Trophoblast cell (in vitro differentiated cells and primary cell): ENCODE measurements around the gene P3H1.

ENCODE experiments used
- DNase-seq, 2 donors: peaks; one replicate each; pipeline ENCODE4 v3.0.0-alpha.2; 2016
- H2AFZ ChIP-seq: 2 replicates; pipeline ENCODE4 v1.6.1; 2013; ENCODE audit warnings: low read length, moderate library complexity, mild to moderate bottlenecking; ENCODE audit not compliant: insufficient read depth, poor library complexity
- H2AK5ac ChIP-seq: 2 replicates; pipeline ENCODE4 v1.6.1; 2013; ENCODE audit warnings: mild to moderate bottlenecking, low read length
- H2BK120ac ChIP-seq: 2 replicates; pipeline ENCODE4 v1.6.1; 2013; ENCODE audit warnings: low read length, mild to moderate bottlenecking, moderate library complexity; ENCODE audit not compliant: insufficient read depth, poor library complexity
- H2BK12ac ChIP-seq: 2 replicates; pipeline ENCODE4 v1.6.1; 2013; ENCODE audit warnings: mild to moderate bottlenecking, low read length, moderate library complexity
- H2BK5ac ChIP-seq: 2 replicates; pipeline ENCODE4 v1.6.1; 2013; ENCODE audit warnings: low read length, low read depth, moderate library complexity, mild to moderate bottlenecking; ENCODE audit not compliant: poor library complexity
- H3K14ac ChIP-seq: 2 replicates; pipeline ENCODE4 v1.6.1; 2013; ENCODE audit warnings: mild to moderate bottlenecking, low read length
- H3K18ac ChIP-seq: 2 replicates; pipeline ENCODE4 v1.6.1; 2013; ENCODE audit warnings: mild to moderate bottlenecking, low read length
- H3K23ac ChIP-seq: 2 replicates; pipeline ENCODE4 v1.6.1; 2013; ENCODE audit warnings: low read length
- H3K27ac ChIP-seq: 2 replicates; pipeline ENCODE4 v1.5.1; 2013; ENCODE audit warnings: low read depth, mild to moderate bottlenecking, inconsistent platforms, low read length, moderate library complexity
- H3K27me3 ChIP-seq: 2 replicates; pipeline ENCODE4 v1.6.1; 2013; ENCODE audit warnings: inconsistent platforms, mild to moderate bottlenecking, low read length, moderate library complexity; ENCODE audit not compliant: insufficient read depth
- H3K36me3 ChIP-seq, 2 experiments: 1 replicate in 1 of 2; 2 replicates in 1 of 2; pipeline ENCODE4 v1.6.1; 2013; ENCODE audit warnings: low read length in 2 of 2, mild to moderate bottlenecking in 2 of 2, moderate library complexity in 1 of 2; ENCODE audit not compliant: insufficient read depth in 2 of 2, control insufficient read depth in 1 of 2
- H3K4ac ChIP-seq: 2 replicates; pipeline ENCODE4 v1.6.1; 2013; ENCODE audit warnings: low read depth, mild to moderate bottlenecking, low read length, moderate library complexity
- H3K4me1 ChIP-seq, 2 experiments: 1 replicate in 1 of 2; 2 replicates in 1 of 2; pipeline ENCODE4 v1.6.1; 2013; ENCODE audit warnings: low read length in 2 of 2, mild to moderate bottlenecking in 2 of 2, moderate library complexity in 1 of 2; ENCODE audit not compliant: insufficient read depth in 2 of 2, control insufficient read depth in 1 of 2
- H3K4me2 ChIP-seq: 2 replicates; pipeline ENCODE4 v1.6.1; 2013; ENCODE audit warnings: inconsistent platforms, mild to moderate bottlenecking, low read length, moderate library complexity
- H3K4me3 ChIP-seq: 2 replicates; pipeline ENCODE4 v1.5.1; 2013; ENCODE audit warnings: mild to moderate bottlenecking, low read depth, low read length, inconsistent platforms
- H3K79me1 ChIP-seq: one replicate; pipeline ENCODE4 v1.6.1; 2013; ENCODE audit warnings: low read length
- H3K79me2 ChIP-seq: 2 replicates; pipeline ENCODE4 v1.6.1; 2013; ENCODE audit warnings: low read length, mild to moderate bottlenecking; ENCODE audit not compliant: control insufficient read depth, insufficient read depth, poor library complexity
- H3K9ac ChIP-seq: 2 replicates; pipeline ENCODE4 v1.6.1; 2013; ENCODE audit warnings: mild to moderate bottlenecking, low read length
- H3K9me3 ChIP-seq: 2 replicates; pipeline ENCODE4 v1.6.1; 2013; ENCODE audit warnings: low read depth, mild to moderate bottlenecking, control low read depth, inconsistent platforms, low read length; ENCODE audit not compliant: insufficient read depth
- H4K12ac ChIP-seq: 2 replicates; pipeline ENCODE4 v1.6.1; 2013; ENCODE audit warnings: low read depth, mild to moderate bottlenecking, low read length, moderate library complexity
- H4K8ac ChIP-seq: 2 replicates; pipeline ENCODE4 v1.6.1; 2013; ENCODE audit warnings: low read depth, mild to moderate bottlenecking, low read length, moderate library complexity
- H4K91ac ChIP-seq: one replicate; pipeline ENCODE4 v1.6.1; 2013; ENCODE audit warnings: low read depth, mild to moderate bottlenecking, low read length, moderate library complexity
- WGBS: extraction: QIAGEN DNeasy Blood & Tissue Kit; methylation state at CpG from one replicate; pipeline ENCODE4 v1.1.7; 2013; ENCODE audit warnings: missing lambda C conversion rate; ENCODE audit not compliant: insufficient read length, insufficient coverage; ENCODE audit errors: extremely low coverage; 5-methylcytosine and 5-hydroxymethylcytosine counted together

The P3H1 gene

DNA sequence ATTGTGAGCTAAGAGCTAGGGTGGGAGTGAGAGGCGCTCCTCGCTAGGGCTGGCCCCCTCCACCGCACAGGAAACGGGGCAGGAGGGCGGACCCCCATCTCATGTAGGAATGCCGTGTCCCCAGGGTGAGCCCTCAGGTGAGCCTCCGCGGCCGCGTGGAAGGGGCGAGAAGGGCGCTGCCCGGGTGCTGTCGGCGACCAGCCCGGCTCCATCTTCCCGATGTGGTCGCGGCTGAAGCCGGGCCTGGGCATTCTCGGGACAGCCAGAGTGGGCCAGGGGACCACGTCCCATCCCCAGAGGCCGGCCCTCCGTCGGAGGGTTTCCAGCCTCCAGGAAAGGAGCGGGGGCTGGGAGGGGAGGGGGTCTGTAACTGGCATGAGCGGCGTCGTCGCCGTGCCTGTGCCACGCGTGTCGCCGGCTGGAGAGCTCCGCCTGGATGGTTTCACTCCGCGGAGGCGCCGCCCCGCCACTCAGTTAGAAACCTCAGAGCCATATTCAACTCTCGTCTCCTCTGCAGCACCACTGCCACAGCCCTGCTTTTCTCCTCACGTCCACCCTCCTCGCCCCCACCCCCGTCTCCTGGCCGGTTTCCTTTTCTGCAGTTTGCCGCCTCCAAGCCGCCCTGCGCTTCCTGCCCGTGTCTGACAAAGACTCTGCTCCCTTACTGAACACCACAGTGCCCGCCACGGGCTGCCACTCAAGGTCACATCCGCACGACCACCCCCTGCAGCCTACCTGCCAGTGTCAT is 18.3 kb upstream of the P3H1 start, which contains the start of gene TMEM269:
Gene TMEM269, plus strand, starts transcription at position 46 of the 748 bp plus-strand sequence. CDS start 4,903 bp downstream, outside the sequence.
- H3K23ac ChIP-seq: no peak within 1 kb of the TSS
- H3K14ac ChIP-seq: no peak within 1 kb of the TSS
- no CpG with 5 or more reads among the region's 54 CpGs for WGBS
- H2AFZ ChIP-seq: no peak within 1 kb of the TSS
- peak within 1 kb of the TSS; percentile 24 for H3K4me3 ChIP-seq
- no peak for DNase-seq
- H2BK12ac ChIP-seq: no peak within 1 kb of the TSS
- H2AK5ac ChIP-seq: no peak within 1 kb of the TSS
- no peak within 1 kb of the TSS for H3K9ac ChIP-seq
- no peak within 1 kb of the TSS for H3K4me2 ChIP-seq
- H3K4ac ChIP-seq: no peak within 1 kb of the TSS
- no peaks in the 10 kb centered on the region for H3K27me3 ChIP-seq
- no peaks in the 10 kb centered on the region for H3K4me1 ChIP-seq
- peaks cover 4 to 9% of the 10 kb centered on the region in 2 experiments for H3K36me3 ChIP-seq
- H2BK120ac ChIP-seq: no peak within 1 kb of the TSS
- H3K27ac ChIP-seq: no peak within 1 kb of the TSS
- H3K79me2 ChIP-seq: no peaks in the 10 kb centered on the region
- H3K9me3 ChIP-seq: peaks cover 2% of the 10 kb centered on the region
- no peaks in the 10 kb centered on the region for H3K79me1 ChIP-seq
- H4K12ac ChIP-seq: no peak within 1 kb of the TSS
- no peak within 1 kb of the TSS for H4K8ac ChIP-seq
- H3K18ac ChIP-seq: no peak within 1 kb of the TSS
- H2BK5ac ChIP-seq: no peak within 1 kb of the TSS
- no peak within 1 kb of the TSS for H4K91ac ChIP-seq

DNA sequence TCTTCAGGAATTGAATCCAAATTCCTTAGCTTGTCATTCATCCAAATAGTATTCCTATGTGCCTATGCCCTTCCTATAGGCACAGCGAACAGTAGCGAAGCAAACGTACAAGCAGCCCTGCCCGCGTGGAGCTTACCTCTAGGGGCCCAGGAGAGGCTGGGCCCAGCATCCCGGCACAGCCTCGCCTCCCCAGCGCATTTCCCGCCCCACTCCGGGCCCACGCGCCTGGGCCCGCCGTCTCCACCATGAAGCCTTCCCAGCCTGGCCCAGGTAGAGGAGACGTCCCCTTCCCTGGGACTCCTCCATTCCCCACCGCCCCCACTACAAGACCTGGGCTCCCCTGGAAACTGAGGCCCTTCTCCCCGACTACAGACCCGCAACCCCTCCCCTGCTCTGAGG is 17.7 kb upstream of the P3H1 start:
- Histone ChIP-seq H4K8ac (no peak overlapping the region), H4K12ac (no peak overlapping the region), H3K79me2 (no peaks in the 10 kb centered on the region), H2BK5ac (no peak overlapping the region), H3K18ac (no peak overlapping the region), H2BK120ac (no peak overlapping the region), H3K4me2 (no peak overlapping the region), H3K14ac (no peak overlapping the region), H2AK5ac (no peak overlapping the region), H2AFZ (no peak overlapping the region), H3K36me3 (peaks cover 4 to 9% of the 10 kb centered on the region in 2 experiments), H3K9me3 (peaks cover 2% of the 10 kb centered on the region), H3K4me1 (no peaks in the 10 kb centered on the region), H3K27ac (no peak overlapping the region), H4K91ac (no peak overlapping the region), H3K9ac (no peak overlapping the region), H3K79me1 (no peaks in the 10 kb centered on the region), H2BK12ac (no peak overlapping the region), H3K27me3 (no peaks in the 10 kb centered on the region), H3K4me3 (no peak overlapping the region), H3K23ac (no peak overlapping the region), H3K4ac (no peak overlapping the region)
- no peak for DNase-seq
- WGBS: no CpG with 5 or more reads among the region's 18 CpGs

DNA sequence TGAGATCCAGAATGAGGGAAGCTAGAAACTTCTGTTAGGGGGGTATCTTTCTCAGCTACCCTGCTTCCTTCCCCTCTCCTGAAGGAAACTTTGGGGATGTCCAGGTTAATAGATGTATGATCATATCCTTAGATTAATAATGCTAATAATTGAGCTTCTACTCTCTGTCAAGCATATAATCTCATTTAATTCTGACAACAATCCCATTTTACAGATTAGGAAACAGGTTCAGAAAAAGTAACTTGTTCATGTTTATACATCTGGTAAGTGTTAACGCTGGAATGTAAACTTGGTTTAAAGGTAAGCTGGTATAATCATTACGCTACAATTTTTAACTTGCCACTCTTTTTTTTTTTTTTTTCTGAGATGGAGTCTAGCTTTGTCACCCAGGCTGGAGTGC is 16.3 kb upstream of the P3H1 start:
- Histone ChIP-seq H2BK12ac (no peak overlapping the region), H3K23ac (no peak overlapping the region), H3K9me3 (peaks cover 2% of the 10 kb centered on the region), H3K4me1 (no peaks in the 10 kb centered on the region), H2BK120ac (no peak overlapping the region), H2BK5ac (no peak overlapping the region), H2AFZ (no peak overlapping the region), H3K27me3 (no peaks in the 10 kb centered on the region), H4K91ac (no peak overlapping the region), H3K14ac (no peak overlapping the region), H4K12ac (no peak overlapping the region), H3K4ac (no peak overlapping the region), H2AK5ac (no peak overlapping the region), H3K9ac (no peak overlapping the region), H3K79me1 (no peaks in the 10 kb centered on the region), H3K79me2 (no peaks in the 10 kb centered on the region), H3K18ac (no peak overlapping the region), H3K4me2 (no peak overlapping the region), H3K4me3 (no peak overlapping the region), H3K36me3 (peaks cover 4 to 9% of the 10 kb centered on the region in 2 experiments), H3K27ac (no peak overlapping the region), H4K8ac (no peak overlapping the region)
- WGBS: no CpG with 5 or more reads among the region's 2 CpGs
- DNase-seq: no peak

DNA sequence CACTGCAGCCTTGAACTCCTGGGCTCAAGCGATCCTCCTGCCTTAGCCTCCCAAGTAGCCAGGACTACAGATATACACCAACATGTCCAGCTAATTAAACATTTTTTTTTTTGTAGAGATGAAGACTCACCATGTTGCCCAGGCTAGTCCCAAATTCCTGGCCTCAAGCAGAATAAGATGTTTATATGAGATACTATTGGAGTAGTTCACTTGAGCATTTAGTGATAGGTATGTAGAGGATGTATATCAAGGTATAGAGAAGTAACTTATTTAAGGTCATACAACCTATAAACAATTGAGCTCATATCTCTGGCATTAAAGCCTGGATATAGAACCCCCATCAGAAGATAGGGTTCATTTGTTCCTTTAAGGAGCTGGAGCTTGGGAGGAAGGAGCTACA is 13.3 kb upstream of the P3H1 start:
- Histone ChIP-seq H3K9me3 (peaks cover 2% of the 10 kb centered on the region), H3K36me3 (peaks cover 7 to 28% of the 10 kb centered on the region in 2 experiments), H3K9ac (no peak overlapping the region), H4K8ac (no peak overlapping the region), H3K4me3 (no peak overlapping the region), H3K18ac (no peak overlapping the region), H3K23ac (no peak overlapping the region), H4K12ac (no peak overlapping the region), H3K79me2 (no peaks in the 10 kb centered on the region), H3K4me1 (no peaks in the 10 kb centered on the region), H3K14ac (no peak overlapping the region), H3K79me1 (no peaks in the 10 kb centered on the region), H3K27me3 (no peaks in the 10 kb centered on the region), H3K27ac (no peak overlapping the region), H2AFZ (no peak overlapping the region), H2BK5ac (no peak overlapping the region), H3K4ac (no peak overlapping the region), H4K91ac (no peak overlapping the region), H3K4me2 (no peak overlapping the region), H2BK12ac (no peak overlapping the region), H2AK5ac (no peak overlapping the region), H2BK120ac (no peak overlapping the region)
- no peak for DNase-seq
- no CpG with 5 or more reads among the region's 1 CpG for WGBS
